Measurements from ENCODE around the gene PTX4.

DNA sequence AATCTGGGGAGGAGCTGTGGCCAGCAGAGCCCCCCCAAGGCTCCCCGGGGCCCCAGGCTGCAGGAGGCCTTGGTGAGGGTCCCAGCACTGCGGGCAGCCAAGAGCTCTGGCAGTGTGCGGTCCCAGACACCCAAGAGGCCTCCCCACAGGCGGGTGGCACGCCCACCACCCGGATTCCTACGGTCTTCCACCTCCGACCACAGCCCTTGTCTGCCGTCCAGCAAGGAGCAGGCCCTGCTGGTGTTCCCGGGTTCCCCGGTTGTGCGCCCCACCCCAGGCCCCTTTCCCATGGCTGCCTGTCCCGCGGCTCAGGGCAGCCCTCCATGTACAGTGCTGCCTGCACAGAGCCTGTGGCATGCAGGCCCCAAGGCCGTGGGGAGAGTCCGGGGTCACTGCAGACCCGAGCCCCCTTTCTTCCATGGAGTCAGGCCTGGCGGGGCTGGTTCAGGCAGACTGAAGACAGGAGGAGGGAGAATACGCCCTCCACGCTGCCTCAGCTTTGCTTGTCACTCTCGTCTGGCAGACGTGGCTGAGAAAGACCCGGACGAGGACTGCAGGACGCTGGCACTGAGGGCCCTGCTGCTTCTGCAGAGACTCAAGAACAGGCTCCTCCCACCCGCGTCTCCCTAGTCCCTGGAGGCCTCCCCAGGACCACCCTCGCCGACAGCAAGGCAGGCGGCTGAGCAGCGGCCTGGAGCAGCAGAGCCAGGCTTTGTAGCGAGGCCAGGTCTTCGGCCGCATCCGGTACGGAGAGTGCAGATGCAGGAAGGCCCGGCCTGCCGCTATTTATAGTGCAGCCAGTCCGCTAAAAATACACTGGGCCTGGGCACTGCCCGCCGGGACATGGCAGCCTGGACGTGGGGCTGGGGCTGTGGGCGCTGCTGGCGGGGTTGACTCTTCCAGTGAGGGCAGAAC lies 20.8 kb upstream of the PTX4 start:
- TF ChIP-seq CTCF (IDR thresholded peaks at IDR 0.05; ENCODE audit: low read depth, low read length, missing input control) (no peak), YY1 (IDR thresholded peaks at IDR 0.05) (no peak)

Measured in liver (tissue), 2 donors.